Limb (tissue), 2 donors: ENCODE data around the gene CCNI2.

ENCODE experiments used
- DNase-seq, 2 donors: peaks; one replicate each; pipeline ENCODE4 v3.0.0-alpha.2; 2016; ENCODE audit errors: extremely low spot score in 2 of 2

The CCNI2 gene

GRCh38 chr5:132750471-132751230, 3.4 kb downstream of the CCNI2 start:
- no peak for DNase-seq

DNA sequence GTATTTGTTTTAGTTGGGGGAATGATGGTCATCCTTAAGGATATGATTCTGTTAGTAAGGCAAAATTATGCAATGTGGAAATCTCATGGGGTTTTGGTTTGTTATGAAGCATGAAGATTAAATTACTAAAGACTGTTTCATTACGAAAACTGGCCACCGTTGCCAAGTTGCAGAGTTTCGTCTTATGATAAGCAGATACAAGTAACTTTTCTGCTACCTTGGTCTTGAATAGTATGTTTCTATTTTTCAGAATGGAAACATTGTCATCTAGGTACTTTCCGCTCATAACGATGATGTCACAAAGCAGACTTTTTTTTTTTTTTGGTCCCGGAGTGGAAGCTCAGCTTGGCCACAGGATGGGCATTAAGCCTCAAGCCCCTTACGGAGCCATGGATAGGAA, 4.2 kb downstream of the CCNI2 start:
- no peak for DNase-seq

DNA sequence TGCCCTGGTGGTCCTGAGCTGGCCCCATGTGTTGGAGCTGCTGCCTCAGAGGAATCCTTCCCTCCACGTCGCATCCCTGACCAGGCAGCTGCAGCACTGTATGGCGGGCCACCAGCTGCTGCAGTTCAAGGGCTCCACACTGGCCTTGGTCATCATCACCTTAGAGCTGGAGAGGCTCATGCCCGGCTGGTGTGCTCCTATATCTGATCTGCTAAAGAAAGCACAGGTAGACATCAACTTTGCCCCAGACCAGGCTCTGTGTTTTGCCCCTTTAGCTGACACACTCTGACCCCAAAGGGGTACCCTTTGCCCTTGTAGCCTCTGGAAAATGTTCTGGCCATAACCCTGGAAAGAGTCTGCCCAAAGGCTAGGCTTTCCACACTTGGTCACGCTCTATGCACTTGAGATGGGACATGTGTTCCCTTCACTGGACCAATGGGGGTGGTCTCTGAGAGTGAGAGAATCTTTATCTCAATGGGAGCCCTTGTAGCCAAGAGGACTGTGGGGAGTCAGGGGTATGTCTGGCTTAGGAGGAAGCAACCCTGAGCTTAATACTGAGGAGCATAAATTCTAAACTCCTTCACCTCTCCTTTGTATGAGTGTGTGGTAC, 4.8 kb downstream of the CCNI2 start:
- no peak for DNase-seq

DNA sequence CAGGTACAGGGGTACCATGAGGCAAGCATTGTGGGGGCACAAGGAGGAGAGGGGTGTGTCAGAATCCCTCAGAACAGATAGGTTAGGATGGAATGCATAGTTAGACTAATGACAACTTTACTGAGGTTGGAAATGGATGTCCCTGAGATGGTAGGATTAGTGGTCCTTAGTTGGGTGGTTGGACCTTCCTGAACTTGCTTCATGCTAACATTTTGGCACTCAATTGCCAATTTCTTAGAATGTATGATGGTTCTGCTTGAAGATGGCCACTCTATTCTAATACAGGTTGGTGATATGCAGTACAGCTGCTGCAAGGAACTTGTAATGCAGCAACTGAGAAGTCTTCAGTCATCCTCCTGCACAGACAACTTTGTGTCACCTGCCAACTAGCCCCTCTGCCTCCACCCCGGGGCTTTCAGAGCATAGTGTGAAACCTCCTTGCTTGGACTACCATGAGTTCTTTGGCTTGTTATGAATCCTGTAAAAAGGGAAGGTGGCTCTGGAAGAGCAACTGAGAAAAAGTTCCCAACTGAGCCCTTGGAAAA, 5.4 kb downstream of the CCNI2 start:
- no peak for DNase-seq

GRCh38 chr5:132753135-132753987, 6.1 kb downstream of the CCNI2 start:
- no peak for DNase-seq

- DNase-seq, result no peak
Observed at GRCh38 chr5:132754111-132754510, 6.9 kb downstream of the CCNI2 start.

- DNase-seq, result no peak
Observed at GRCh38 chr5:132754947-132755346, 7.7 kb downstream of the CCNI2 start.

DNA sequence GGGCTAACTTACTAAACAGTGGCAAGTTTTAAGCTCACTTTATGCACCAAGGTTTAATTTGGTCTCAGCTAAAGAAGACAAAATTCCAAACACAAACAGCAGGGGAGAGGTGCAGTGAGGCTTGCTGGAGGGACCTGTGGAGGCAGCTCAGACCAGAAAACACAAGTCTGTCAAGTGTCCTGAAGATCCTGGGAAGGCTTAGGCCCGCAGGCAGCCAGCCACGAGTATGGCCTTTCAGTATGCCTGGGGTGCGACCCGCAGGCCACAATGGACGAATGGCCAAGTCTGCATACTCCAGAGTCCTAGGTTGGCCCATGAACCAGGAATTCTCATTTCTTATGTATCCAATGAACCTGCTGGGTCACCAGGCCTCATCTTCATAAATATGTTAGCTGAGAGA, 9.3 kb downstream of the CCNI2 start:
- DNase-seq, result no peak

DNA sequence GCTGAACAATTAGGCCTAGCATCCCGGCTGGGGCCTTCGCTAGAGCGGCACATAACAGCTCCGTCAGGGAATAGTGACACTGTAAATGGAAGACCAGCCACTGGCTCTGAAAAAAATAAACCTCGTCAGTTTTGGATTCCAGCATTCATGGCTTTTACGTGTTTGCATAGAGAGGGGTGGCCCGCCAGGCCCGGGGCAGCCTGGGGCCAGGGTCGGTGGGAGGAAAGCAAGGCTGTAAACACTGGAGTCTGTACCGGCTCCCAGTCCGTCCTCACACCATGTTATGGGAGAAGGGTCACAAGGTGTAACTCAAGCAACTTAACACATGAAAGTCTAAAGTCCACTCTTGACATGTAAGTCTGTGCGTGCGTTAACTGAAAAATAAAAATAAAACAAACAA, 11.2 kb downstream of the CCNI2 start:
- DNase-seq, result no peak

DNA sequence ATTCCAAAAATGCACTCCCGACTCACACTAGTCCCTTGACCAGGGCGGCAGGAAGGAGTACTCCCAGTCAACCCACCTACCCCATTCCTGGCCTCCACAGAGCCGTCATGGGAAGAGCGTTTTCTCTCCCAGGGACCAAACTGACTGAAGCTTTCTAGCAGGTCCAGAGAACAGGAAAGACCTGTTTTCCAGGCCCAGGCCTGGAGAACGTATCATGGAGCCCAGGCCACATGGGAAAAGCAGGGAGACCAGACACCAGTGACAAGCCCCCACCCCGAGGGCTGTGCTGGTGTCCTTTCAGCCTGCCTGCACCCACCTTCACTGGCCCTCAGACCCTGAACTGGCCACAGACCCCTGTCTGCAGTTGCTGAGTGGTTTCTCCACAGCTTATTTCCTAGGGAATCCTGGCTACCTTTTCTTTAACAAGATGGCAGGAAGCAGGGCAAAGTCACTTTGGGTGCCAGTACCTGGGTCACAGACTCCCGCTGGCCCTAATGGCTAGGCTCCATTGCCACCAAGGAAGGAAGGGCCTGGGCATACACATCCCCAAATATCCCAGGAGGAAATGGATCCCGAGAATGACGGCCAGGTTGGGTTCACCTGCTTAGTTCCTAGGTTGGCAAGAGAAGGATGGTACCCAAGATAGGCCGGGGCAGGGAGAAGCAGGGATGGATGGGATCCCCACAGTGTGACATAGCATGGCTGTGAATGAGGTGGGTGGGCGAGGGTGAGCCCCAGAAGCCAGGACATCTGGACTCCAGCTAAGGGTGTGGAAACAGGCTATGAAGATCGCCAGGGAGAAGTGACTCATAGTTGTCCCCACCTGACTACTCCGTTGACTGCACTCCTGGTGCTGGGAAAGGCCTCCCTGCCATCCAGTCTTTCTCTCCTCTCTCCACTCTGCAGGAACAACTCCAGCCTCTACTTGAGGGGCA, 12.2 kb downstream of the CCNI2 start:
- no peak for DNase-seq

GRCh38 chr5:132760049-132760420, 12.8 kb downstream of the CCNI2 start:
- no peak for DNase-seq

DNA sequence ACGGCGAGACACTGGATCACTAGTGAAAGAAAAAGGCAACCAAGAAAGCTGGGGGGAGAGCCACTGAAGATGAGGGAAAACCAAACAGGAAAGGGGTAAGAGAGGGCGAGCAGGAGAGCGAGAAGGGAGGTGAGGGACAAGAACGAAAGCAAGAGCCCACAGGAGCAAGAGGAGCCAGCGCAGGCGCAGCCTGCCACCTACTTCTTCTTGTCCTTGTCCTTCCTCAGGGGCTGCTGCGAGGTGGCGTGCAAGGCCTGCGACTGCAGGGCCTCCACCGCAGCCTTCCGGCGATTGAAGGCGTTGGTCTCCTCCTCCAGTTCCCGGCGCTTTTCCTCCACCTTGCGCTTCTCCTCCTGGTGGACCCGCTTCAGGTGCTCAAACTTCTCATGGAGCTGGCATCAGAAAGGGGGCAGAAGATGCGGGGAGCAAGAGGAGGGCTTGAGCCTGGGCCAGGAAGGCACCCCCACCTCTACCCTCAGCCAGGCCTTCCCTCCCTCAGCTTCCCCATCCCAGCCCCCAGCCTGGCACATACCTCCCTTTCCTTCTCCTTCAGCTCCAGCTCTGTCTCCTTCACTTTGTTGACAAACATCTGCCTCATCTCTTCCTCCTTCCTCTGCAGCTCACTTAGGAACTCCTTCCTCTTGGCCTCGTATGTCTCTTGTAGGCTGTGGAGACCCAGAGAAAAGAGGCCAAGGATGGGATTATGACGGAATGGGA, 13.5 kb downstream of the CCNI2 start:
- no peak for DNase-seq

- DNase-seq, result no peak
Observed at GRCh38 chr5:132761321-132762240, 14.4 kb downstream of the CCNI2 start.

- DNase-seq, result no peak
Observed at GRCh38 chr5:132762246-132763000, 15.2 kb downstream of the CCNI2 start.

DNA sequence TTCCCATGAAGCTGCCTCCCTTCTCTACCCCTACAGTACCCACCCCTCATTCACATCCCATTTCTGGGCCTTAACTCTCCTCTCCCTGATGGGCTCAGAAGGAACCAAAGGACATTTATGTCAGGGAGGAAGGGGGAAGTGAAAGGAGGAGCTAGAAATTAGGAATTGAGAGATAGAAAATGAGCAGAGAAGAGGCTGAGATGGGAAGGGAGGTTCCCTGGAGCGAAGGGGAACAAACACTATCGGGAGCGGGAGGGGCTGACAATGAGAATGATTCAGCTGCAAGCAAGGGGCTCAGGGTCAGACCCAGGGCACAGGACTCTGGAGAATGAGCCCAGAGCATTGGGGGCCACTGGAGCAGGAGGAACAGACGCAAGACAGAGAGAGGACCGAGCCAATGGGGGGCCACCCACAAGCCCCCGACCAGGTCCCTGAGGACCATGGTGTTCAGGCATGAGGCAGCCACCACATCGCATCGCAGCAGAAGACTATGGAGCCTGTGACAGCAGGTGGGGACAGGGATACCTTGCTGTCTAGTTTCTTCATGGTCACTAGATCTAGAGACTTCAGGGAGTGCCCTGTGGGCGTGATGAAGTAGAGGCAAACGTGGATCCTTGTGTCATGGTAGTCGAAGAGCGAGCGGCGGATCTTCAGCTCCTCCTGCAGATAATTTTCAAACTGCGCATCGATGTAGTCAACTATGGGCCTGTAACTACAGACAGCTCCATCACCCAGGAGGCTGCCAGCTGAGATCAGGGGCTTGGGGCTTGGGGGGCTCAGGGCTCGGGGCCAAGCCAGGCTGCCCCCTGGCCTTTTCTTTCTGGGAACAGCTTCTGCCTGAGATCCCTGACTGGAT, 16.2 kb downstream of the CCNI2 start:
- DNase-seq, result no peak

DNA sequence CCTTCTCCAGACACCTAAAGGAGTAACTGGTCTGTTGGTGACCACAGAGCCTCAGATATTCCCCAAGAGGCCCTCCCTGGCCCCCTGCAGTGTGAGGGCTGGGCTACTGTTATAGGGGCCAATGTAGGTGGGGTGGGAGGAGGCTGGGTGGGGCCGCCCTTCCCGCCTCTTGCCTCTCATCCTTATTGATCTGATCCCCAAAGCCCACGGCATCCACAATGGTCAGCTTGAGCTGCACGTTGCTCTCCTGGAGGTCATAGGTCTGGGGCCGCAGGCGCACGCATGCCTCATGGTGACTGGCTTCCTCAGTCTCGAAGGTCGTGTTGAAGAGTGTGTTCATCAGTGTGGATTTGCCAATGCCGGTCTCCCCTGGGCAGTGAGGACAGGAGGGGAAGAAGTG, 16.8 kb downstream of the CCNI2 start:
- no peak for DNase-seq

GRCh38 chr5:132764671-132765238, 17.5 kb downstream of the CCNI2 start:
- no peak for DNase-seq
